Stimulated activated CD8-positive, alpha-beta memory T cell treated with anti-CD3 and anti-CD28 coated beads, Interleukin-12 subunit alpha, Interleukin-12 subunit beta, amount 100 ng/mL, for 24 hours (primary cell): ENCODE data around the gene ZSWIM4.

ENCODE experiments used
- DNase-seq: peaks from one replicate; pipeline ENCODE4 v3.0.0-alpha.2; 2020; ENCODE audit errors: extremely low read depth

ZSWIM4 gene

DNA sequence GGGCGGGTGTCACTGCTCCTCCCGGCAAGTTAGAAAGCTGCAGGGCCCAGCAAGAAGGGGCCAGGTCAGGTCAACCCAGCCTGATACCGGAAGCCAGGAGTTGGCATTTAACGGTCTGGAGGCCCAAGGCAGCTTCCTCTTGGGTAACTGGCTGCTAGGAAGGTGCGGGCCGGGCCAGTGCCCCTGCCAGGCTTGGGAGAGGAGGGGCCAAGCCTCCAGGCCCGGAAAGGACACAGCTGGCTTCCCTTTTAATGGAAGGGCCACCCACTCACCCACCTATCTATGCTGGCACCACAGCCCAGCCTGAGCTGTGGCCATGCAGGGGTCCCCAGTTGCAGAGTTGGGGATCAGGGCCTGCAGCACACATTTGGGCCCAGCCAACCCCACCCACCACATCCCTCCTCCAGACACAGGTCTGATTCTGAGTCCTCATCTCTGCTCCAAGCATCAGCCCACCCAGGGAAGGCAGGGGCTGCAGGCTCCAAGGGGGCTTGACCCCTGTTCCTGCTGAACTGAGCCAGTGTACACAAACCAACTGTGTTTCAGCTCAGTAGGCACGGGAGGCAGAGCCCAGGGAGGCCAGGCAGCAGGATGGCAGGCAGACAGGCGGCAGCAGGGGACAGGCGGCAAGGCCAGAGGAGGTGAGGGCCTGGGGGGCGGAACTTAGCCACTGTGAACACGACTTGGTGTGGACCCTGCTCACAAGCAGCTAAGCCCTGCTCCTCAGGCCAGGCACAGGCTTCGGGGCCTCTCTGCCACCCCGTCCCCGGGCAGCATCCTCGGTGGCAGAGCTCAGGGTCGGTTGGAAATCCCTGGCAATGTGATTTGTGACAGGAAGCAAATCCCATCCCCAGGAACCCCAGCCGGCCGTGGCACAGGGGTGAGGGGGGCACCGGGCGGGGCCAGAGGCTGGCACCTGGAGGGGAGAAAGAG lies 40.8 kb downstream of the ZSWIM4 start:
- DNase-seq: no peak

DNA sequence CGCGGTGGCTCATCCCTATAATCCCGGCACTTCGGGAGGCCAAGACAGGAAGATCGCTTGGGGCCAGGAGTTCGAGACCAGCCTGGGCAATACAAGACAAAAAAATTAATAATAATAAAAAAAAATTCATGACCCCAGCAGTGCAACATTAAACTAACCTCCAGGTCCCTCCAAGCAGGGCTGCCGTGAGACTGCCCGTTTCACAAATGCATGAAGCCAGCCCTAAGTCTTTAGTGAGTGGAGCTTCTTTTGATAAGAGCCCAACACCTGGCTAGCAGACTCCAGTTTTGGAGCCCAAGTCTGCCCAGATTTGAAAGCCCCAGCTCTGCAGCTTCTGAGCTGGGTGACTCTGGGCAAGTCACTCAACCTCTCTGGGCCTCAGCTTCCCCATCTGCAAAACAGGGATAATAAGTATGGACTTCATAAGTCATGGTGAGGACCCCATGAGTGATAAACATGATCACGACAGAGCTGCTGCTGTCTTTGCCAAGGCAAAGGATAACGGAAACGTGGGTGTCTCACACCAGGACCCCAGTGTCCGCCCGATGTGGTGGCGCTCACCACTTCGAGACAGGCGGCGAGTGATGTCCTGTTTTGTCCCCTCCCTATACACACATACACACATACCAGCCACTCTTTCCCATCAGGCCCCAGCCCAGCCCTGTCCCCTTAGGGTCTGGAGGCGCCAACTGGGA lies 43.3 kb downstream of the ZSWIM4 start:
- no peak for DNase-seq

DNA sequence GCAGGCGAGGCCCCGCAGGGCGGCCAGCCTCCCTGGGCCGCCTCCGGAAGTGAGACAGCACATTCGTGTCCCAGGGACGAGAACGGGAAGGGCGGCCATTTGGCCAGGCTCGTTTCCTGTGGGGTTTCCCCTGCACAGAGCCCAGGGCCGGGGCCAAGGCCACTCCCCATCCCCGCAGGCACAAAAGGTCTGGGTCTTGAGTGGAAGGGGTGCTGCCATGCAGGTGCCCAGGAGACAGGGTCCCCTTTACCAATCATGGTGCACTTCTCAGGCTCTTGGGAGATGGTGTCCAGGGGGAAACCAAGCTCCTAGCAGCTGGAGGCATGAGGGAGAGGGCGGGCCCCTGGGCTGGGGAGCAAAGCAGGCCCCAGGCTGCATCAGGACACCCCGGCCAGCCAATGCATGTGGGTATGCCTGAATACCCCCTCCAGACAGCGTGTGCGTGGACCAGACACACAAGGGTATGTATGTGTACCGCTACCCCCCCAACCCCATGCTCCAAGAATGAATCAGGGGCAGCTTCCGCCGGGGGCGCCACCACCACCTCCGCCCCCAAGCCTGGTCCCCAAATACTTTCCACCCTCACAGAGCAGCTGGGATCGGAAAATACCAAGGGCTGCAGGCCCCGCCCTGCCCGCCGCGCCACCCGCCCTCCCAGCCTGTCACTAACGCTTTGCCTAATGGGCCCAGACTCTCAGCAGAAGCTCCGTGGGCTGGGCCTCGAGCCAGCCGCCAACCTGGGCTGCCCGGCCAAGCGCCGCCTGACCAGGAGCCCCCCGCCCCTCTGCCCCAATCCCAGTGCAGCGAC lies 44.1 kb downstream of the ZSWIM4 start:
- peak; percentile 79 for DNase-seq

DNA sequence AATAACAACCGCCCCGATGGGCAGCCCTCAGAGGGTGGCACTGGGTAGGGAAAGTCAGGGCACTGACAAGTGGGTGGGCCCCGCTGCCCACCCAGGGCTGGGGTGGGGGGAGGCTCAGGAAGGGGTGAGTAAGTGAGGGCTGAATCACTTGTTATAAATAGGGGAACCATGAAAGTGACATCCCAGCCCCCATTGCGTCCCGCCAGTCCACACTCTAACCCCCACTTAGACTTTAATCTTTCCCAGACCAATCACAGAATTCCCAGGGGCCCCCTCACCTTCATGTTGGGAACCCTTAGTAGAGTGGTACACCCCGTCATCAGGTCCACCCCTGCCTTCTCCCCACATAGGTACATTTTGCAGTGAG lies 44.7 kb downstream of the ZSWIM4 start:
- no peak for DNase-seq

DNA sequence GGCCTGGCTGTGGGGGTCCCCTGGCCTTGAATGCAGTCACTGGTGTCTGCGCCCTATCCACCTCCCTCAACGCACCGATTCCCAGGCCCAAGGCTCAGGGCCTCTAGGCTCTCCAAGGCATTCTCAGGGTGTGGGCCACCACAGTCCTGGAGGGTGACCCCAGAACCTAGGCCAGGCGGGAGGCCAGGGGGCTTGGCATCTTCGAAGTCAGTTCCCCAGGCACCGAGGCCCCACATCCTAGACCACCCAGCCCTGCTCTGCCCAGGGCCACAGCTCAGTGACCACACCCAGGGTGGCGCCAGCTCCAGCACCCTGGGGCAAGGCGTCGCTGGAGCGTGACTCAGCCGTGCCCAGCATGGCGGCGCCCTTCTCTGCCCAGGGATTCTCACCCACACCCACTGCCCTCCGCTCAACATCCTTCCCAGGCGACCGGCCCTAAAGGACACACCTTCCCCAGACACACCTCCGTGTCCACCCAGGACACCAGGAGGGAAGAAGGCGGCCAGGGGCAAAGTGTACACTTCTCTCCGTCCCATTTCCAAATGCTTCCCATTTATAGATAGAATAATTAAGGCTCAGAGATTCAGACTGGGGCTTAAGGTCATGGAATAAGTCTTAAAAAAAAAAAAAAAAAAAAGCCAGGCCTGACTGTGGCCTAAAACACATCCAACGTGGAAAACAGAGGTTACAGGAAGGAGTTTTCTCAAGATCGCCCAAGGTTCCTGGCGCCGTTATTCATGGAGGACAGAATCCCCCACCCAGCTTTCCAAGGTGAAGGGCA lies 45.3 kb downstream of the ZSWIM4 start:
- no peak for DNase-seq

DNA sequence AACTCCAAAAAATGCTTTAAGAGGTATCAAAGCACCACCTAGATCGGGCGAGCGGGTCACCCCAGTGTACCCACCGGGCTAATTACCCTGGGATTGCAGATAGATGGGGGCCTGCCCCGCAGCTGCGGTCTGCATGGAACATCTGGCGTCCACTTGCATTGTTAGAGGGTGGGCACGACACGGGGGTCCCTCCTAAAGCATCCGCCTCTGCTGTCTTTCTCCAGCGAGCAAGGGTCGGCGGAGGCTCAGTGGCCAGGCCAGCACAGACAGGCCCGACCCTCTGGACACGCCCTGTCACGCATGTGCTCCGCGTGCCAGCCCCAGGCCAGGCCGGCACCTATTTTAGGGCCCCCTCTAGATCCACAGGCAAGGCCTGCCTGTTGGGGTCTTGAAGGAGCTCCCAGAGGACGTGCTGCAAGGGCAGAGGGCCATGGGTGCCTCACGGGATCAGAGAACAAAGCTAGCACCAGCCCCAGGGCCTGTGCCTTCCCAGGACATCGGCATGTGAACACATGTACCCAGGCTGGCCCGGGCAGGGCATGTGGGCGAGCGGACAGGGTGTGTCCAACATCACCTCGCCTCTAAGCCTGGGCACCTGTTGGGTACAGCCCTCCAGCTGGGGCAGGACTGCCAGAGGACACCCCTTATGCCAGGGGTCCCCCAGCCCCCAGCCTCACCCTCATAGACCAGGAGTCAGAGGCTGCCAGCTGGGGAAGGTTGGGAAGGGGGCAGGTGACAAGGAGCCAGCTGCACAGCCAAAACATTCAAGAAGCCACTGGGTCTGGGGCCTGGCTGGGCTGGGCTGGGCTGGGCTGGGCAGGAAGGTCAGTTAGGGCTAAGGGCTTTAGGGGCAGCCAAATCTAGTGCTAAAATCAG lies 46.1 kb downstream of the ZSWIM4 start:
- no peak for DNase-seq

DNA sequence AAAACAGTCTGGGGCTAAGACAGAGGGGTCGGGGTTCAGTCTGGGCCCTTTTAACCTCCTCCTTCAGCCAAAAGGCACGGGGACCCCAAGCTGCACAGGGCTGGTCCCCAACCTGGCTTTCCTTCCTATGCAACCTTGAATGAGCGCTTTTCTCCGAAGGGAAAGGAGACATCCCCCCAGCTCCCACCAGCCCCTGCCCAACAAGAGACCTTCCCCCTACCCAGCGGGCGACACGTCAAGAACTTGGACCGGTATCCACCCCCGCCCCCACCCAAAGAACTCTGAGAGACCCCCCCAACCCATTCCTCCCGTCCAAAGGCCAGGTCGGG lies 46.7 kb downstream of the ZSWIM4 start:
- no peak for DNase-seq

DNA sequence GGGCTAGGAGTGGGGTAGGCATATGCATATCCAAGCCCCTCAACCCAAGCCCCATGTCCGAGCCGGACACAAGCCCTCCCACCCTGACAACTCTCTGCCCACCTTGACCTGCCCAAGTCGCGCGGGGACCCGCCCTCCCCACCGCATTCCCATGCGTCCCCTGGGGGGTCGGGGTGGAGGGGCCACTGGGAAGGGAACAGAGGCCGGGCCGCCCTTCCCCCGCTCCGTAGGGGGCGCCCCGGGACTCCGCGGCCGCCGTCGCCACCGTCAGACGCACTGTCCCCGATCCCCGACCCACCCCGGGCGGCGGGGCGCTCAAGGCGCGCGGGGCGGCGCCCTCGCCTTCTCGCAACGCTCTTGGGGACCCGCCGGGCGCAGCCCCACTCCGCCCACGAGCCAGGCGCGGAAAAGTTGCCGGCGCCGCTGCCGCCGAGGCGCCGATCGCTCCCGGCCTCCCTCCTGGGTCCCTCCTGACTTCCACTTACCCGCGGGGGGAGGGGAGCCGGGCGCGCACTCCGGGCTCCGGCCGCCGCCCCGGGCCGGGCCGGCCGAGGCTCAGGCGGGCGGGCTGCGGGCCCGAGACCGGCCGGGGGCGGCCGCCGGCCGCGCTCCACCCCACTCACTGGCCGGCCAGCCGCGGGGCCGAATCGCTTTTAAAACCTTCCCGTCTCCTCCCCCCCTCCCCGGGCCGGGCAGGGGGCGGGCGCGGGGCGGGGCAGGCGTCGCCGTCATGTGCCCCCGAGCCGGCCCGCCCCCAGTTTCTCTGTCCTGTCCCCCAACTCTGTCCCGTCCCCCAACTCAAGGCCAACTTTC lies 47.3 kb downstream of the ZSWIM4 start:
- DNase-seq: no peak

DNA sequence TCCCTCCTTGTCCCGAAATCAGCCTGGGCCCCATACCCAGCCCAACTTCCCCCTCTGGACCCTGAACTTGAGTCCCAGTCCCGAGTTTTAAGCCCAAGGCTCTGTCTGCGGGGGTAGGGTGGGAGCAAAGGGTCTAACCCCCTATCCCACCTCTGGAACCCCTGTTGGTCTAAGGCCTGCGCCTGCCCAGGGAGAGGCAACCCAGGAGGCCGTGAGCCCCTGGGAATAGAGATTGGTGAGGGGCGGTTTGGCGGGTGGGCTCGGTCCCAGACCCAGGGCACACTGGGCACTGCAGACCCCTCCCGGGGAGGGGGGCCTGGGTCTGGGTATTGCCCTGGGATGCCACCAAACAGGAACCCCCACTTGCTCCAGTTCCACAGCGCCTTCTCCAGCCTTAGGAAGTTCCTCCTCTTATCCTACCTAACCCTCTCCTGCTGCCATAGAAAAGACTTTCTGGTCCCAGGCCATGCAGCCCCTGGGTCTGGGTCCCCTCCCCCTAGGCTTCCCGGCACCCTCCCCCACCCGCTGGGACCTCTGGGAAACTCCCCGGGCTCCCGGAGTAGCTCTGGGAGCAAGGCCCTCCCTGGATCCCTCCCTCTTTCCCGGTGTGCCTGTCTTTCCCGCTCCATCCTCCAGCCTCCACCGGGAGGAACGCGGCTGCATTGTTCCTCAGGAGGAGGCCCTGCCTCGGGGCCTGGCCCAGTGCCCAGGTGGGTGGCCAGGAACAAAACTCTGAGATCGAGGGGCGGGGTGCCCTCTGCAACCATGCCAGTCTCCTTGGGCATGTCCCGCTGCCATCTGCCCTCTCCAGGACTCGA lies 48.1 kb downstream of the ZSWIM4 start:
- no peak for DNase-seq

DNA sequence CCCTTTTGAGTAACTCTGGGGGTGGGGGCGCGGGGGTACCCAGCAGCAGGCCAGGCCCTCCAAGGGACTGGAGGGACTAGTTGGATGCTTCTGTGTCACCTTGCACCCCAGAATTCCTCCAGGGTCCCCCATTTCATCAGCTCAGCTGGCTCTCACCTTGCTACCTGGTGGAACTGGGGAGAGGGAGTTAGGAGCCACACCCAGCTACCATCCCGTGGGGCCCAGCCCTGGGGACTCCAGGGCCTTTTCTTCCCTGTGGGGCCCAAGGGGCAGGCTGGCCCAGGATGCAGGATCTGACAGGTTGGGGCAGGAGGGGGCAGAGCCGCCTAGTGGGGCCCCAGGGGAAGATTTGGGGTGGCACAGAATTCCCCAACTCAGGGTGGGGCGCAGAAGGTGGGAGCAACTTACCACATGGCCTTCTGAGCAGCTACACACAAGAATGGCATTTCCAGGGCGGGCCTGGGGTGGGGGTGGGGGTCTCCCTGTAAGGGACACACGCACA lies 48.9 kb downstream of the ZSWIM4 start:
- no peak for DNase-seq

DNA sequence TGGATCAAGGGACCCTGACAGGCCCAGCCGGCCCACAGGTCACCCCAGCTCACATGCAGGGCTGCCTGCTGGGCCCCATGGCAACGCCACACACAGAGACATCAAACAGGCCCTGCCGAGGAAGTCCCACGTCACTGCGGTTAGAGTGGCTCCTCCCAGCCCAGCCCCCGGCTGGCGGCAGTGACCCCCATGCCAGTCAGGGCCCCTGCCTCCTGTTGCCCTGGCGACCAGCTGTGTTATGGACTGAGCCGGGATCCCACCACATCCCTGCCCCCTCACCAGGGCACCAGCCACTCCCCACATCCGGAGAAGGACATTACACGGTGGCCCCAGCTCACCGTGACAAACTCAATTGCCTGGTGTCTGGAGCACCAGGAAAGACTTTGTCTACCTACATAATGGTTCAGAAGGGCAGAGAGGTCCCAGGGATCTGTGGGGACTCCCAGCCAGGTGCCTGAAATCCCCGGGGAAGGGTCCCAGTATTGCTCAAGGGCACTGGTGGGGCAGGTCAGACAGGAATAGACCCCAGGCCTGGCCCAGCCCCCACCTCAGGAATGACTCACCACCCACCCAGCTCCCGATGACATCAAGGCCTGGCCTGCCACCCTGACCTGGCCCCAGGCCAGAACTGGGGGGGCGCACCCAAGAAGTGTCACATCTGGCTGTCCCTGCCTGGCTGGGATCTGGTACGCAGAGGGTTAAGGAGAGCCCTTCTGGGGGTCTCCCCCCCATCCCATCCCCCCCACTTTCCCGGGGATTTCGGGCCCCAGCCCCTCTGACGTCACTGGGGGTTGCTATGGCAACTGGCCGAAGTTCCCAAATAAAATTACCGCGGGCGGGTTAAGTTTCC lies 51.5 kb downstream of the ZSWIM4 start:
- DNase-seq: peak; percentile 88

DNA sequence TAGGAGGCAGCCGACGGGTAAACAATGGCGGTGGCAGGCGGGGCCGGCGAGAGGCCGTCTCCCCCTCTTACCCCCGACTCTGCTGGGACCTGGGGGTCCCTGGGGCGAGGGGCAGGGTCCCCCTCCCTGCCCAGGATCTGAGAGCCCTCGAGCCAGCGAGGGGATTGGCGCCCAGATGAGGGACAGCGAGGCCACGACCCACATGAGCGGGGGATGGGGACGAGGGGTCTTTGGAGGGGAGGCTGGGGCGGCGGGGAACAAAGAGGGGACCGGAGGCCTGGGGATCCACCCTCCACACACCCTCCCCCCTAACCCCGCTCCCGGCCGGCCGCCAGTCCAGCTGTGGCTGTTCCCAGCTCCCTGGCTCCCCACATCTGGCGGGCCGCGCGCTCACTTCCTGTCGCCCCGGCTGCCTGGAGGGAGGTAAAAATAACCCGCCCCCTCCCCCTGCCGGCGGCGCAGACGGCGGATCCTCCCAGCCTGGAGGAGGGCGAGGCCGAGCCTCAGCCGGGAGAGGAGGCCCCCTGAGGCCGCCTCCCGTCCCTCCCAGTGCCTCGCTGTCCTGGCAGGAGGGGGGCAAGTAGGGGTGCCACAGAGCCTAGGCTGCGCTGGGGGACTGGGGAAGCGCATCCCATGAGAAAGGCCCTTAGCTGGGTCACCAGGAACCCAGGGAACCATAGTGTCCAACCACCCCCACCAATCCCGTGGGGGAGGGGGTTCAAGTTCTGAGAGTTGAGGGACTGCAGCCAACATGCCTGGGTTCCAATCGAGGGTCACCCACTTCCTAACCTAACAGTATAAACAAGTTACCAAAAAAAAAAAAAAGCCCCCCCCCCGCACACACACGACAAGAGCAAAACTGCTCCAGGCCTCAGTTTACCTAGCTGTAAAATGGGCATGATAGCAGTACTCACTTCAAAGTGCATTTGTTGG lies 52.4 kb downstream of the ZSWIM4 start:
- peak; percentile 57 for DNase-seq

DNA sequence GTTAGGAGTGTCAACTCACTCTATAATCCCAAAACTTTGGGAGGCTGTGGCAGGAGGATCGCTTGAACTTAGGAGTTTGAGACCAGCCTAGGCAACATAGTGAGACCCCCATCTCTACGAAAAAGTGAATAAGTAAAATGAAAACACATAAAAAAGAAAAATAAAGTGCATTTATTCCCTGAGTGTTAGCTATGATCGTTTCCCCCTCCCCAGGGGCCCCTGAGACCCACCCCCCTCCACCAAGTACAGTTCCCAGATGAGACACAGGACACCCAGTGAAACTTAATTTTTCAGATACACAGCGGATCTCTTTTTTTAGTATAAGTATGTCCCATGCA lies 53.1 kb downstream of the ZSWIM4 start:
- no peak for DNase-seq

DNA sequence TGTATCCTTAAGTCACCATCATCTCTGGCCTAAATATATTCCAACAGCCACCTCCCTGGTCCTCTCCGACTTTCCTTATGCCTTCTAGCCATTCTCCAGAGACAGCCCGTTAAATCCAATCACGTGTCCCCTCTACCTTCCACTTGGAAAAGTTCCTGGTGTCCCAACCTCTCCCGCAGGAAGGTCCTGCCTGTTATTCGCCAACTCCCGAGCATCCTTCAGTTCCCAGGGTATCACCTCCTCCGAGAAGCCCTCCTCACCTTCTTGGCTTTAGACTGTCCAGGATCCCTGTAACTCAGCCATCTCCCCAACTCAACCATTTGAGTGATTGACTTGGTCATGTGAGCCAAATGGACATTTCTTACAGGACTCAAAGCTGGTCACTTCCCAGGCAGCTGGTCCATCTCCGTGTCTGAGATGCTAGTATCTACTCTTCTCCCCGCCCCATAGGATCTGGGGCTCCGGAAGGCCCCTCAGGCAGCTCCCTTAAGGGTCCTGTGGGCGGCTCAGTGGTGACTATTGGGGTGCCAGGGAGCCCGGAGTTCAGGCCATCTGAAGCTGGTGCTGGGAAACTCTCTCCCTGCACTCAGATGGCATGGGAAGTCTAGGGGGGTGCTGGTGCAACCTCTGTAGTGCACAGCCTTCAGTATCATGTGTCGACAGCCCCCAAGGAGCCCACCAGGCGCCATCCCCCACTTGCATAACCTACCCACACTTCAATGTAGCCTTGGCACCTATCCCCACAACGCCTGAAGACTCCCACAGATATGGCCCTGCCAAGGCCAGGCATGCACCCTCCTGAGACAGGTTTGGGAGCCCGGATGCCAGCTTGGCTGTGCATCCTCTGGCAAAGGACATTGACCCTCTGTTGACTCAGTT lies 53.8 kb downstream of the ZSWIM4 start:
- no peak for DNase-seq

DNA sequence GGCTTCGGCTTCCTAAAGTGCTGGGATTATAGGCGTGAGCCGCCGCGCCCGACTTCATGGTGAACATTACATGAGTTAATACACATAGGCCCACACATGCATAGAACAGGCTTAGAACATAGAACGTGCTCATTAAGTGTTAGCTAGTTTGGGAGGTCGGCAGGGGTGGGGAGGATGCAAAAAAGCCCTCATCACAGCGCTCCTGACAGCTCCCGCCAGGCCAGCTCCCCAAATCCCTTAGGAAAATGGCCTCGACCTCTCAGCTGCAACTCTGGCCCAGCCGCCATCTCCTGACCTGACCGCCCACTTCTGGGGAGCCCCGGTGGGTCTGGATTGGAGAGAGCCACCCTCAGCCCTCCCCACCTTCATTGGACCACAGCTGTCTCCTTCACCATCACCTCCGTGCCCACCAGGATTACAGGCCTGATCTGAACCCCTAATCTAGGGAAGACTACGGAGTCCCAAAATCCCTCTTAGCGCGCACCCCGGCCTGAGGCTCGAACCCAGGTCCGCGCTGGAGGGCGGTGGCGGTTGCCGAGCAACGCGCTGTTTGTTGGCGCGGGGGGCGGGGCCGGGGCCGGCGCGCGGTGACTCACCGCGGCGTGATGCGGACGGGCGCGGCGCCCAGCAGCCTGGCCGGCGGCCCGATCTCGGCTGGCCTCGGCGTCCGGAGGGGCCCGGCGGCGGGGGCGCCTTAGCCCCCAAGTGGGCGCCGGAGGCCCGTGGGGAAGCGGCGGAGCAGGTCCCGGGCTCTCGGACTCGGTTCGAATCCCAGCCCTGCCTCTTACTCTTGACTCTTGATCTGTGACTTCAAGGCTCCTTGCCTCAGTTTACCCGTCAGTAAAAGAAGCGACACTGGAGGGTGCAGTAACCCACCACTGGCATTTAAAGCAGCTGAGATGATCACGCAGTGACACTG lies 55.0 kb downstream of the ZSWIM4 start:
- no peak for DNase-seq
